Measurements from ENCODE around the gene GABBR2. TPM values are rescaled to one million over a fixed set of nuclear protein-coding genes. Genes with fewer than 3 reads are reported as not detected.

The GABBR2 gene
- total and polyA plus RNA-seq, 9 of the 15 experiments (the other 6 are each of a cell fraction or from before 2014, with no cell fraction given), result 0.15 to 1.9 (median 0.32) TPM

- H3K4me1 ChIP-seq (replicated peaks in 1 of 2; ENCODE audit: control insufficient read depth in 2 of 2, insufficient read depth in 2 of 2, low read length in 2 of 2), result no peaks in the 10 kb centered on the region; a peak in 1 of 5 replicates
- no peak overlapping the region for H2AFZ ChIP-seq (ENCODE audit: low read depth, low read length)
- no peaks in the 10 kb centered on the region for H3K36me3 ChIP-seq (ENCODE audit: control insufficient read depth, insufficient read depth, low read length)
- in situ Hi-C loops (cut with MboI), result no loop called here
- H3K4me3 ChIP-seq, result no peak overlapping the region
- H3K27ac ChIP-seq (ENCODE audit: extremely low read depth, low read depth, low read length), result no peak overlapping the region
- no peak overlapping the region for H3K9ac ChIP-seq (ENCODE audit: insufficient read depth in 1 of 2, low read depth in 2 of 2, low read length in 2 of 2)
- no peaks in the 10 kb centered on the region for H3K9me1 ChIP-seq (ENCODE audit: control insufficient read depth, insufficient read depth, low read length)
- CTCF ChIA-PET (ENCODE audit: low intra/inter-chr PET ratio), result no interaction called here
- no peaks in the 10 kb centered on the region; a peak in 1 of 5 replicates for H3K27me3 ChIP-seq (ENCODE audit: control insufficient read depth in 2 of 2, insufficient read depth in 2 of 2, low read length in 2 of 2)
- H4K20me1 ChIP-seq (replicated peaks; ENCODE audit: control insufficient read depth, insufficient read depth, low read length), result no peaks in the 10 kb centered on the region
- DNase-seq (ENCODE audit: extremely low read depth in 1 of 4, low spot score in 3 of 4), result no peak
- FAIRE-seq, result no peak
- POLR2A ChIA-PET, result interaction anchor here (0.6 to 1.2 kb wide), 3 partner anchors 17 to 99 kb away, joined by 3 to 4 read pairs (median 3); no protein-coding TSS in a partner anchor
- intact Hi-C loops (cut with micrococcal nuclease), result no loop called here
- no peak overlapping the region for H3K4me2 ChIP-seq (ENCODE audit: insufficient read depth, low read length)
- no TSS peak for BruUV-seq (replicated peaks)
- H3K9me3 ChIP-seq (replicated peaks; ENCODE audit: control insufficient read depth, insufficient read depth, low read depth, low read length), result no peaks in the 10 kb centered on the region
- H3K79me2 ChIP-seq (ENCODE audit: control insufficient read depth, insufficient read depth, low read length), result no peaks in the 10 kb centered on the region
- 25% methylated on average over 11 of the region's 11 CpGs for WGBS (ENCODE audit: insufficient coverage, low coverage, missing lambda C conversion rate)
- TF ChIP-seq ATF3 (IDR thresholded peaks at IDR 0.05) (peak; percentile 28; the same call in 1 of the 2 replicates), ATF3 (CRISPR knock-in tag; conservative IDR thresholded peaks at IDR 0.05) (no peak), ZNF449 (CRISPR knock-in tag; IDR thresholded peaks at IDR 0.05) (no peak)
- peak; percentile 60 for ATAC-seq
Observed at GRCh38 chr9:98551511-98552286, 157.0 kb downstream of the GABBR2 start.

Data from K562 (cell line).